ENCODE results near the gene LGI1.

DNA sequence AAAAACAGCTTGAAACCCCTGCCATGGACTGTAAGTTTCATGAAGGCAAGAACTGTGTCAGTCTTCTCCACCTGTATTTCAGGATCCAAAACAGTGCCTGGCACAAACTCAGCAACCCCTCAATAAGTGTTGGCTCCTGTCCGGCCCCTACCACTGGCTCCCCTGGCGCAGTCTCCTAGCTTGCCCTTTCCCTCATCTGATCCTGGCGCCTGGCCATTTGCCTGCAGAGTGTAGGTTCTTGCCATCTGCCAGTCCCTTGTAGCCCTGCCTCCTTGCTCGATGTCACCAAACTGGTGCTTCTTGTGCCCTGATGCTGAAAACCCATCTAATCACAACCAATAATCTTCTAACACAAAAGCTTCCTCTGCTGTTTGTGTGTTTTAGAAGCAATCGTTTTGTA is 60.4 kb downstream of the LGI1 start:
- no peak for TF ChIP-seq POLR2A (IDR thresholded peaks at IDR 0.05; ENCODE audit: low read length)
- TF ChIP-seq GATA1 (IDR thresholded peaks at IDR 0.05; ENCODE audit: low read depth, low read length) = no peak

All from erythroblast (primary cell).